GM15510 (cell line): ENCODE results near the gene CDK14.

Experiments used
- POLR2A ChIP-seq: IDR thresholded peaks from 3 replicates; pipeline ENCODE4 v1.6.1; 2011; ENCODE audit warnings: borderline replicate concordance; ENCODE audit not compliant: insufficient read length; ENCODE audit errors: extremely low read depth

Gene CDK14

DNA sequence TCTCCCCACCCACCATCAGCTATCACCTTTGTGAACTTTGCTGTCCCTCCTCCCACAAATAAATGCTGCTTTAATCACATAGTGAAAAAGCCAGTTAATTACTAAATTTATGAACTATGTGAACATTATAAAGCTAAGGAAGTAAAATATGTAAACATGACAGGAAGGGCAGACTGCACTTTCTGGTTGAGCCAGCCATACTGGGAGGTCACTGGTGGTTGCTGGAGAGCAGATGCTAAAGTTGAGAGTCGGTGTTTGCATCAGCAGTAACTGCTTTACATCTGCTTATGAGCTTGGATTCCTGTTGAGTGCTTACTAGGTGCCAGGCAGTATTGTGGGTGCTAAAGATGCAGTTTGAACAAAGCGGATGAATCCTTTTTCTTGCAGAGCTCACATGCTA, 458.3 kb downstream of the CDK14 start:
- TF ChIP-seq POLR2A, result no peak

GRCh38 chr7:91055219-91055618, 459.1 kb downstream of the CDK14 start:
- TF ChIP-seq POLR2A, result no peak

GRCh38 chr7:91062713-91063112, 466.6 kb downstream of the CDK14 start:
- TF ChIP-seq POLR2A, result no peak

DNA sequence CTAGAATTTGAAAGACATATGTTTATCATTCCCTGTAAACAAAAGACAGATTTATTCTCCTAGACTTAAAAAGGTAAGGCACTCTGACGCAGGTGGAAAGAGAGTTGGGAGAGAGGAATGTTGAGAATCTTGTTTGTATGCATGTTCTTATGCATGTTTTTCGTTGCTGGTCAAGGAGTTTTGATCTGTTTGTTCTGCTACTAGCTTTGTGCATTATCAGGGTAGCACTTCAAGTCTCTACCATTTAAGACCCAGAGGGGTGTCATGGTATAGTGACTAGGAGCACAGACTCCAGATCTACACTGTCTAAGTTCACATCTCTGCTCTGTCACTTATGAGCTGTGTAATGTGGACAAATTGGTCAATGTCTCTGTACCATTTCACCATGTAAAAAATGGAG, 467.9 kb downstream of the CDK14 start:
- no peak for TF ChIP-seq POLR2A

GRCh38 chr7:91064938-91065337, 468.8 kb downstream of the CDK14 start:
- TF ChIP-seq POLR2A, result no peak

GRCh38 chr7:91066627-91067026, 470.5 kb downstream of the CDK14 start:
- TF ChIP-seq POLR2A, result no peak

- TF ChIP-seq POLR2A, result no peak
Observed at GRCh38 chr7:91067242-91067641, 471.1 kb downstream of the CDK14 start.

DNA sequence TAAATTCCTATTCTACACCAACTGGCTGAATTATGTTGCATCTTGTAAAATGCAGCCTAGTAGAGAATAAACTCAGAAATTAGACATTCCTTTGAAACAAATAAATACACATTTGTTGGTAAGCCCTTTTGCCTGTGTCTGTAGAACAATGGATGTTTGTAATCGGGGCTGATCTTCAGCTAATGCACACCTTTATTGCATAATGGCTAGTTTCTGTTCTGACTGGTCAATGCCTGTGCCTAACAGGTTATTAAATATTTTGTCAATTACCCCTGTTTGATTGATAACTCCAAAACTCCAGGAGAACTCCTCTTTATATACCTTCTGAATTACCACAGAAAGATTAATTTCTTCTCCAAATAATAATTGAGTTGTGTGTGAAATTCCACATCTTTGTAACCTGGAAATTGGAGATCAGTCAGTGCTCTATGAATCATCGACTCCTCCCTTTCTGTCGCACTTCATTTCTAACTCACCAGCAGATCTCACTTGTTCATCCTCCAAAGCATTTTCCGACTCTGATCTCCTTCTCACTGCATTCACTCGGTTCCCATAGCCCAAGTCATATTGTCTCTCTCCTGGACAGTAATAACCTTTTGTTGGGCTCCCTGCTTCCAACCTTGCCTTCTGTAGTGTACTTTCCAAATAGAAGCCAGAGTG, 472.1 kb downstream of the CDK14 start:
- no peak for TF ChIP-seq POLR2A

GRCh38 chr7:91069146-91069545, 473.0 kb downstream of the CDK14 start:
- TF ChIP-seq POLR2A, result no peak

DNA sequence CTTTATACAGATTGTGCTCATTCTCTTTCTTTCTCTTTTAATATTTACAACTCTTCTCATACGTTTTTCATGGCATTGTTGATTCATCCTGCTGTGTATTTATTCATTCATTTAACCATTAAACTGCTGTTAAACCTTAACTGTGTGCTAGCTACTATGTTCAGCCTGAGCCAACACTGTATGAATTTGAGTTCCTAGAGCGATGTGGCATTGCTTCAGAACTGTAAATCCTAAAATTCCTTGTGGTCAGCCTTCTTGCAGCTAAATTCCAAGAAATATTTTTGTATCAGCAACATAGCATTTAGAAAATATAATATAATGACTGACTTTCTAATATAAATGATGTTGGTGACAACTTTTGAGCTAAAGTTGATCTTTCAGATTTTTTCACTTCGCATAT, 483.4 kb downstream of the CDK14 start:
- TF ChIP-seq POLR2A, result no peak

GRCh38 chr7:91080351-91080750, 484.2 kb downstream of the CDK14 start:
- no peak for TF ChIP-seq POLR2A

DNA sequence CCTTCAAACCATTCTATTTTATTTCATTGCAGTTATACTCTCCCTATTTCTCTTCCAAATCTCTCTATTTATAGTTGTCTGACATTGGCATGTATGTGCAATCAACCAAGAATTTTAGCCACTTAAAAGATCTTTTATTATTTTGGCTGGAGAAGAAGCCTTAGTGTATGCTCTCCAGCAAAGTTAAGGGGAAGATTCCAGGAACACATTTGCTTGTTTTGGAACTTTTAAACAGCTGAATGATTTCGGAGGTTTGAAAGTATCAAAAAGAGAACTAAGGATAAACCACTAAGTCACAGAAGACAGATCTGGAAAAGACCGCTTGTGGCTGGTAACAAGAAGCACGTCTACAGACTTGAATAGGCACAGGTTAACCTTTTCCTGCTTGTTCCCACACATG, 485.9 kb downstream of the CDK14 start:
- TF ChIP-seq POLR2A, result no peak

GRCh38 chr7:91082852-91083495, 486.9 kb downstream of the CDK14 start:
- TF ChIP-seq POLR2A, result no peak

- TF ChIP-seq POLR2A, result no peak
Observed at GRCh38 chr7:91083855-91084644, 487.9 kb downstream of the CDK14 start.

- TF ChIP-seq POLR2A, result no peak
Observed at GRCh38 chr7:91085175-91085574, 489.1 kb downstream of the CDK14 start.

- no peak for TF ChIP-seq POLR2A
Observed at GRCh38 chr7:91086200-91086599, 490.1 kb downstream of the CDK14 start.
